ENCODE results near the gene SLC25A45.

The SLC25A45 gene

DNA sequence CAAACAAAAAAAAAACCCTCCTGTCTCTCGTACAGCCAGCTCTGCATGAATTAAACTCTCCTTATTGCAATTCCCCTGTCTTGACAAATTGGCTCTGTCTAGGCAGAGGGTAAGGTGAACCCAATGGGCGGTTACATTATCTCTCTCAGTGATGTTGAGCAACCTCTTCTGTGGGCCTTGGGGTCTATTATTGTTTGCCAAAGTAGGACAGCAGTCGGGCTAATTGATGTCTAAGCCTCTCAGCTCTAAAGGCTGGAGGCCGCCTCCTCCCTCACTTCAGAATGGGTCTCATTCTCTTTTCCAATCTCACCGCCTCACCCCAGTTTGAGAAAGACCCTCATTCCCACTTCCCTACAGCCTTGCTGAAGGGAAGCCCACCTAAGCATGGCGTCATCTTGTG lies 1.3 kb upstream of the SLC25A45 start:
- no peak overlapping the region for H3K4me3 ChIP-seq (ENCODE audit: control insufficient read depth, low read depth, low read length)
- TF ChIP-seq, protein P1, sequence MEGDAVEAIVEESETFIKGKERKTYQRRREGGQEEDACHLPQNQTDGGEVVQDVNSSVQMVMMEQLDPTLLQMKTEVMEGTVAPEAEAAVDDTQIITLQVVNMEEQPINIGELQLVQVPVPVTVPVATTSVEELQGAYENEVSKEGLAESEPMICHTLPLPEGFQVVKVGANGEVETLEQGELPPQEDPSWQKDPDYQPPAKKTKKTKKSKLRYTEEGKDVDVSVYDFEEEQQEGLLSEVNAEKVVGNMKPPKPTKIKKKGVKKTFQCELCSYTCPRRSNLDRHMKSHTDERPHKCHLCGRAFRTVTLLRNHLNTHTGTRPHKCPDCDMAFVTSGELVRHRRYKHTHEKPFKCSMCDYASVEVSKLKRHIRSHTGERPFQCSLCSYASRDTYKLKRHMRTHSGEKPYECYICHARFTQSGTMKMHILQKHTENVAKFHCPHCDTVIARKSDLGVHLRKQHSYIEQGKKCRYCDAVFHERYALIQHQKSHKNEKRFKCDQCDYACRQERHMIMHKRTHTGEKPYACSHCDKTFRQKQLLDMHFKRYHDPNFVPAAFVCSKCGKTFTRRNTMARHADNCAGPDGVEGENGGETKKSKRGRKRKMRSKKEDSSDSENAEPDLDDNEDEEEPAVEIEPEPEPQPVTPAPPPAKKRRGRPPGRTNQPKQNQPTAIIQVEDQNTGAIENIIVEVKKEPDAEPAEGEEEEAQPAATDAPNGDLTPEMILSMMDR (IDR thresholded peaks at IDR 0.05; ENCODE audit: control insufficient read depth, insufficient read depth, low read depth, low read length, missing control alignments), result no peak
- DNase-seq (ENCODE audit: low read depth), result no peak

DNA sequence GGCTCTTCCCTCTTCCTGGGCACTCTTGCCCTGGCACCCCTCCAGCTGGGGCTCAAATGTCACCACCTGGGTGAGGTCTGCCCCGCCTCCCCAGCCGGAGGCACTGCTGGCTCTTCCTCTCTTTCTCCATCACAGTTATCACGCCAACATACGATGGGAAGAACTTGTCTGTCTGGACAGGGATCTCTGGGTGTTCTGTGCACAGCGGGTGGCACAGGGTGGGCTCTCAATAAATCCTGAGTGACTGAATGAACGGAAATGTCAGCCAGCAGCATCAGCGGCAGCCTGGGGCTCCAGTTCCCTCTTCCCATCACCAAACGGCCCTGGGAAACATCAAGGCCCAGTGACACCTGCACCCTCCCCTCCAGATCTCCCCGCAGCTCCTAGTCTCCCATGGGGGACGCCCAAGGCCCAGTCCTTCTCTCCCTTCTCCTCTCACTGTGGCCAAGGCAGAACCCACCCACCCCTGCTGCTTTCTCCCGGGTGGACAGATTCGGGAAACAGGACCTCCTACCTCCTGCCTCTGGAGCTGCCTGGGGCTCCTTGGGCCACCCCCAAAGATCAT lies 440 bp upstream of the SLC25A45 start:
- H3K4me3 ChIP-seq (ENCODE audit: control insufficient read depth, low read depth, low read length), result peak overlapping the region; percentile 35
- DNase-seq (ENCODE audit: low read depth), result no peak
- TF ChIP-seq, protein P1 (IDR thresholded peaks at IDR 0.05; ENCODE audit: control insufficient read depth, insufficient read depth, low read depth, low read length, missing control alignments), result no peak

DNA sequence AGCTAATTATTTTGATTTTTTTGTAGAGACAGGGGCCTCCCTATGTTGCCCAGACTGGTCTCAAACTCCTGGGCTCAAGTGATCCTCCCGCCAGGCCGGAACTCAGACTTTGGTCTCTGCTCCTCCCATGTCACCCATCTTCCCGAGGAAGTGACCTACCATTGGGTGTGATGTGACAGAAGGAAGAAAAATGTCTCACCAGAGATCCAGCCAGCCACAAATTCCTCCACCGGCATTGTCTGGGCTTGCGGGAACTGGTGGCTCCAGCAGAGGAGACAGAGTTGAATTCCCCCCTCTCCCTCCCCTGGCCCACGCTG lies 772 bp downstream of the SLC25A45 start:
- no peak for DNase-seq (ENCODE audit: low read depth)
- TF ChIP-seq, protein P1 (IDR thresholded peaks at IDR 0.05; ENCODE audit: control insufficient read depth, insufficient read depth, low read depth, low read length, missing control alignments), result no peak
- H3K4me3 ChIP-seq (ENCODE audit: control insufficient read depth, low read depth, low read length), result peak overlapping the region; percentile 45

DNA sequence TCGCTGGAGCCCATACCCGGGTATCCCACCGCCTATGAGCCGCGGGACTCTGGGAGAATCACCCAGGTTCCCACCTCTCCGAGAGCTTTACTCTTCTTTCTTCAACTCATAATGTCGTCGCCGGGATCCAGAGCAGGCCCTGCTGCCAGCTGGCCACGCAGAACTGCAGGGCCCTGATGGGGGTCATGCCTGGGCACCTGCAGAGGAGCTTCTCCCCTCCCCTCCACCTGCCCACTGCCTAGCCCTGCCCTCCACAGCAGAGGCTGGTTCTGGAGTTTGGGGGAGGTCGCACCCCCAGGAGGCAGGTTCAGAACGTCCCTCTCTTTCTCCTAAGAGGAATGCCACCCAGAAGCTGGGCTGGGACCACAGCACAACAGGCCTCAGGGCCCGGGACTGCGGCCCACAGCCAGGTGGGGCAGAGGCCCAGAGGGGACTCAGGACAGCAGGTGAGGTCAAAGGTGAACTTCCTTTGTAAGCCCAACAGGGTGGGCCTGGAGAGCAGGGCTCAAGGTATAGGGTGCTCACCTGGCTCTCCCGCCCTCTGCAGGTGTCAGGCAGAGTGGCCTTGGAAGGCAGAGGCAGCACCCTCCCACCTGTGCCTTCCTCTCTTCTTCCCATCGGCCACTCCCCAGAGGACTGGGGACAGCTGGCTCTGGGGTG lies 1.9 kb downstream of the SLC25A45 start:
- TF ChIP-seq, protein P1 (IDR thresholded peaks at IDR 0.05; ENCODE audit: control insufficient read depth, insufficient read depth, low read depth, low read length, missing control alignments), result no peak

DNA sequence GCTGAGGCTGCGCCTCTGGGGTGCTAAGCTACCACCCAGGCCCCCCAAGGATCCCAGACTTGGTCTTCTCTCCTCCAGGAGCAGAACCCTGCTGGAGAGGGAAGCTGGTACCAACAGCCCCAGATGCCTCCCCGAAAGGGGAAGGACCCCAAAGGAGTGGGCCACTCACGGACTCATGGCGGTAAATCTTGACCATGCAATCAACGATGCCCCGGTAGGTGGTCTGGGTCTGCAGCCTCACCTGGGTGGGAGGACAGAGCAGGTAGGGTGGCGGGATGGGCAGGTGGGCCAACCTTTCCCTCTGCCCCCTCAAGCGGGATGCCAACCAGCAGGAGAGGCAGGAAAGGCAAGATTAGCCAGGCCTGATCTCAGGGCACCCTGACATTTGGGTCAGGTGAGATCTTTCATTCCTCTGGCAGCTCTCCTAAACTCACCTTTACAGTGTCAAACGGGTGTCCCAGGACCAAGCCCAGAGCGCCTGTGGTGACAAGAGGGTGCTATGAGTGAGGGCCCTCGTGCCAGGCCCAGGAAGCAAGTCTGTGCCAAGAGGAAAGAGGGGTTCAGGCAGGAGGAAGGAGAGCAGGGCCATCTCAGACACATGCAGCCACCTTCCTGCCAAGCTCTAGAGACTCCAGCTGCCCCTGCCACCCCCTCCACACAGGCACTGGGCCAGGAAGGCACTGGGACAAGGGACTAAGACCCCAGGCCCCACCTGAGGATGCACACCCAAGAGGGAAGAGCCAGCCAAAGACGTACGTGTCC lies 2.6 kb downstream of the SLC25A45 start:
- TF ChIP-seq, protein P1 (IDR thresholded peaks at IDR 0.05; ENCODE audit: control insufficient read depth, insufficient read depth, low read depth, low read length, missing control alignments), result no peak
- no peak overlapping the region for H3K4me3 ChIP-seq (ENCODE audit: control insufficient read depth, low read depth, low read length)
- no peak for DNase-seq (ENCODE audit: low read depth)

More for the DNA sequence above, 1.9 kb downstream of the SLC25A45 start:
- DNase-seq (ENCODE audit: low read depth), result no peak
- H3K4me3 ChIP-seq (ENCODE audit: control insufficient read depth, low read depth, low read length), result no peak overlapping the region

DNA sequence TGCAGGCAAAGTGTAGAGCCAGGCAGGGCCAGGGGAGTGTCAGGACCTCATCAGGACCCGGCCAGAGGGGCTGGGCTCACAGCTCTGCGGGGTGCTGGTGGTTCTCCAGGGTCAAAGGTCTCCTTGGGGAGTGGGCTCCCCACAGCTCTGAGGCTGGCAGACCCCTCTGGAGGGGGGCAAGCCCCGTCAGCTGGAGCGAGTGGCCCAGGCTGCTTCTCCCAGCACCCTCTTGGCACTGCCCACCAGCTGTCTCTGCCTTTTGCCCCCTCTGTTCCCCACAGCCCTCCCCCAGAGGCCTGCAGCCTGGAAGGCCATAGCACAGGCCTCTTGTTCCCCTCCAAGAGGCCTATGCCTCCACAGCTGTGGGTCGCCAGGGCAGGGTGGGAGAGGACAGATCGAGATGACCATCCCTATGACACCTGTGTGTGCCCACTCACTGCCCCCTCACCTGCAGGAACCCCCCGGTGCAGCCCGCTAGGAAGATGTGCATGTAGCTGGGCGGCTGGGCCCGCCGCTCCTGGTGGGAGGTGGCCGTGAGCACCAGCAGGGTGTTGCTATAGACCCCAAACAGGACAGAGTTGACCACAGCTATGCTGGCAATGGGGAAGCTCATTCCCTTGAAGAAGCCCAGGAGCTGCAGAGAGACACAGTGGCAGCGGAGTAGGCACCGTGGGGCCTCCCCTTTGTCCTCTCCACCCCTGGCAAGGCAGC lies 3.4 kb downstream of the SLC25A45 start:
- TF ChIP-seq, protein P1 (IDR thresholded peaks at IDR 0.05; ENCODE audit: control insufficient read depth, insufficient read depth, low read depth, low read length, missing control alignments), result no peak
- H3K4me3 ChIP-seq (ENCODE audit: control insufficient read depth, low read depth, low read length), result no peak overlapping the region
- DNase-seq (ENCODE audit: low read depth), result no peak
